GM19463 (cell line): ENCODE results near the gene LGALS3BP.

ENCODE experiments used
- ATAC-seq: cut with Tn5 transposase; IDR thresholded peaks from one replicate; pipeline ENCODE4 v1.9.1; 2021; ENCODE audit warnings: mild to moderate bottlenecking, moderate library complexity; ENCODE audit not compliant: unreplicated experiment

Gene LGALS3BP

DNA sequence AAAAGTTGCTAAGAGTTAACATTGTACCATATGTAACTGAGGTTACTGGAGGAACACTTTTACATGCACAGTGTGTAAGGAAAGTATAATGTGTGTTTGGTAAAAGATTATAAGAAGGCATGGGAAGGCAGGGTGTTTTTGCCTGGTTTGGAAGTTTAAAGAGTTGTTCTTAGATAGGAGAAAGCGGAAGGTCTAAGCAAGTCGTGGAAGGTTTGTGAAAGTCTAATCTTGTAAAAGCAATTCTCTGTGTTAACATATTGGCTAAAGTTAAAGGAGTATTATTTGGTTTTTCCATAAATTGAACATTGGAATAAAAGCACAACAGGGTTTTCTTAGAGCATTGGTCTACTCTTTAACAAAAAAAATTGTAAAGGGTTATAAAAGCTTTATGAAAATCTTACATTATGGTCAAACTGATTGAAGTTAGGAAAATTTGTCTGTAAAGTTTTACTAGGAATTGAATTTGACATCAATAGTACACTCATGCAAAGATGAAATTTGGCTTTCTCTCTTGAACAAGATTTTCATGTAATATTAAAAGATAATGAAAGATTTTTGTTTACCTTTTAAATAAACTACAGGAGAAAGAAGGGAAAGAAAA lies 34.5 kb upstream of the LGALS3BP start:
- ATAC-seq, result no peak

GRCh38 chr17:79012563-79013134 lies 32.9 kb upstream of the LGALS3BP start:
- no peak for ATAC-seq

DNA sequence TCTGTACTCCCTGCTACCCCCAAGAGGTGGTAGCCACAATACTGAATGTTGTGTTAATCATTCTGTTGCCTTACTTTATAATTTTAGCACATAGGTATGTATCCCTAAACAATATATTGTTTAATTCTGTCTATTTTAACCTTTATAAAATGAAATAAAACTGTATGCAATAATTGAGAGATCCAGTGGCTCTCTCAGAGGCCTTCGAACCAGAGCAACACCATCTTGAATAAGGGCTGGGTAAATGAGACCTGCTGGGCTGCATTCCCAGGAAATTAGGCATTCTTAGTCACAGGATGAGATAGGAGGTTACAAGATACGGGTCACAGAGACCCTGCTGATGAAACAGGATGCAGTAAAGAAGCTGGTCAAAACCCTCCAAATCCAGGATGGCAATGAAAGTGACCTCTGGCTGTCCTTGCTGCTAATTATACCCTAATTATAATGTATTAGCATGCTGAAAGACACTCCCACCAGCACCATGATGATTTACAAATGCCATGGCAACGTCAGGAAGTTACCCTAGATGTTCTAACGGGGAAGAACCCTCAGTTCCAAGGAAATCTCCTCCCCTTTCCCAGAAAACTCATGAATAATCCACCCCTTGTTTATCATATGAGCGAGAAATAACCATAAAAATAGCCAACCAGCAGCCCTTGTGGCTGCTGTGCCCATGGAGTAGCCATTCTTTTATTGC lies 31.9 kb upstream of the LGALS3BP start:
- ATAC-seq, result no peak

DNA sequence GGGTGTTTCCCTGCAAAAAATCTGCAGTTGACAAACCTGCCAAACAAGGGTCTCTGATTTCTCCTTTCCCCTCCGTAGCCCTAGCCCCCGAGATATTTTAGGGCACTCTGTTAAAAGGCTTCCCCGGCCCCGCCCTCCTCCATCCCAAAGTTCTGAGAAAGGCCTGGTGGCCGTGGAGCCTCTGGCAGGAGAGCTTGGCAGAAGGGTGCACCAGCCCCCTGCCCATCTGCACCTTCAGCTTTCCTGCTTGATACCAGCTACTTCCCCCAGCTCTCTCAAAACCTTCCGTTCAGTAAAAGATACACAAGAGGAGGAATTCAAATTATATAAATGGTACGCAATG lies 30.6 kb upstream of the LGALS3BP start:
- no peak for ATAC-seq

DNA sequence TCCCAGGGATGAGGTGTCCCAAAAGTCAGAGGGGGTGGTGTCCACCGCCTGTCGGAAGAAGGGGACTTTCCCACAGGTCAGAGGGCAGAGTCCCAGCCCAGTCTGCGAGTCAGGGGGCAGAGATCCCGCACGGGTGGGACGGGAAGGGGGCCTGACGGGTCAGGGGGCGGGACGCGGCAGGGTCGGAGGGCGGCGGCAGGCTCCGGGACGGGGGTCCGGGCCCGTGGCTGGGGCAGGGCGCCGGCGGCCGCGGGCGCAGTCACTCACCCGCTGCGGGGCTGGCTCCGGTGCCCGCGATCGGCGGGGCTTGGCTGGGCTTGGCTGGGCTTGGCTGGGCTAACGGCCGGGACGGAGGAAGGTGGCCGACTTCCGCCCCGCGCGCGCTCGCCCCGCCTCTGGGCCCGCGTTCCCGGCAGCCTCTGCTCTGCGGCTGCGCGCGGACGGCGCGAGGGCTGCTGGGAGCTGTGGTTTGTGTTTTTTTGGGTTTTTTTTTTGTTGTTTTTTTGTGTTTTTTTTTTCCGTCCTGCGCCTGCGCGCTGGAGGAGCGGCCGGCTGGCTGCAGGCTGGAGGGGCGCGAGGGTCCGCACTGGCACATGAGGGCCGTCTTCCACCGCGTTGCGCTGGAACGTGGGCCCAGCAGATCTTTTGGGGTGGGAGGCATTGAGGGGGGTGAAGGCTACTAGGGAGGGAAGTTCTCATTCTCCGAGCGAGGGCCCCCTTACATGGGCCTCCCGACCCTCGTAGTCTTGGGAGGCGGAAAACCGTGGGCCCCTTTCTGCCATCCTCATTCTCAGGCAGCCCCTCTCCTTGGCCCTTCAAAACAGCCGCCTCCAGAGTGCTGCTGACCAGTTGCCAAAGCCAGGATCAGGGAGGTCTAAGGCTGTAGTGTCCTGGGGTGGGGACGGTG lies 29.9 kb upstream of the LGALS3BP start, which contains the start of gene CANT1:
TSS of gene CANT1 (minus strand) at position 368 of the 907 bp plus-strand sequence. CDS start 12,142 bp downstream, outside the sequence.
- ATAC-seq, result peak; percentile 90

GRCh38 chr17:79008666-79009387 lies 29.1 kb upstream of the LGALS3BP start:
- no peak for ATAC-seq

DNA sequence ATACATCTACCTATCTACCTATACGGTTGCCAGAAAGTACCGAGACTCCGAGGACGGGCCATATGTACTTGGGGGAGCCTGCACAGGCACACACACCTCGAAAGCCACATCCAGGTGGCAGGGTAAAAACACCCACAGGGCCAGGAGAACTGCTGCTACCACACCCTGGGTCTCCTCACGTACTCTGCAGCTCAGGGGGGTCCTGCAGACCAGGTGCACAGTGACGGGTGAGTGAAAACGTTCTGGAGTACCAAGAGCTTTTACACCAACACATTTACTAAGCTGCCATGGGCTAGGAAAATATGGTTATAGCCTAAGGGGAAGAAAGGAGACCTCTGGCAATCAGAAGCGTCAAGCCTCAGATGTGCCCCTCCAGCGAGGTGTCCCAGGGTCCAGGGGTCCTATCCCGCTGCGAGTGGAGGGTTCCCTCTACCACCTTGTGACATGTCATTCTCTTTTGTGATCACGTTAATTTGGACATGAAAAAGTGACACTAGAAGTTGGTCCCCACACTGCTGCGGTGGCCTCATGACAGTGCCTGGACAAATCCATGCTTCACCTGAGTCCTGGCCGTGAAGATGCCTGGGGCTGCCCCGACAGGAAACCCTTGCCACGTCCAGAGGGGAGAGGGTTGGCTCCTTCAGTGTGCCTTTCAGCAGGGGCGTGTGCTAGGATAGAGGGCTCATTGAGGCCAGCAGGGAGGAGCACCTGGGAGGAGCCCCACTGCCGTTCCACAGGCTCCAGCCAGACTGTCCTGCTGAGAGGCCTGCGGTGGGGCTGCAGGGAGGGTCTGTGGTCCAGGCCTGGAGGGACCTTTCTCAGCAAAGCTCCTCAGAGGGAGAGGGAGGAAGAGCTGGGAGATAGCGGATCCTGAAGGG lies 28.0 kb upstream of the LGALS3BP start:
- ATAC-seq, result no peak

- no peak for ATAC-seq
Observed at GRCh38 chr17:79006794-79007503, 27.2 kb upstream of the LGALS3BP start.

- no peak for ATAC-seq
Observed at GRCh38 chr17:79006046-79006445, 26.3 kb upstream of the LGALS3BP start.

GRCh38 chr17:79005063-79005861 lies 25.5 kb upstream of the LGALS3BP start:
- ATAC-seq, result no peak

- no peak for ATAC-seq
Observed at GRCh38 chr17:79003661-79004411, 24.1 kb upstream of the LGALS3BP start.

DNA sequence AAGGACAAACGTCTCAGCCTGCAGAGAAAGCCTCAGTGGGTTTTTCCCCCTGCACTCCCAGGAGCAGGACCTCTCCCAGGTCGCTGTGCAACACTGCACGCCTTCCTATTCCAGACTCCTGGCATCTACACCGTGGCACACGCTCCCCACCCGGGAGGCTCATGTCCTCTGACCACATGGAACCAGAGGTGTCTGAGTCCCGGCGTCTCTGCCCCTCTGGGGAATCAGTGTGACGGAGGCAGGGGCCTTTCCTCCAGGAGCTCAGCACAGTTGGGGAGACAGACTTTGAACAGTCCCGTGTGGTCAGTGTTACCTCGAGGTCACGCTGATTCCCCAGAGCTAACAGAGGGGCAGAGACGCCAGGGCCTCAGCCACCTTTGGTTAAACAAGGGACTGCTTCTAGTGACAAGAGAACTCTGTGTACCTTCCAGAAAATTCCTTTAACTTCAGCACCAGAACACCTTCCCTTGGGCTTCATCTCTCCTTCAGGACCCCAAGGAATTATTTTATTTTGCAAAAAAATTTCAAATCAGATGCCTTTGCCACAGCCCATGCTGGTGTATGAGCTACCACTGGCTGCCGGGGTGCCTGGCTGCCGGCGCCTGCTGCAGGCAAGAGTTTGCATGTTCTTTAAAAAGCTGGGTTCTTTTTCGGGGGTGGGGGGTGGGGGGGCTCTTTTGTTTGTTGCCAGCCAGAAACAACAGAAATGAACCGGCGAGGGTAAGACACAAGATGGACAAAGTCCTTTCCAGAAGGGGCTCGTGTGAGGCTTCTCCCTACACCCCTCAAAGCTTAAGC lies 23.3 kb upstream of the LGALS3BP start:
- no peak for ATAC-seq

DNA sequence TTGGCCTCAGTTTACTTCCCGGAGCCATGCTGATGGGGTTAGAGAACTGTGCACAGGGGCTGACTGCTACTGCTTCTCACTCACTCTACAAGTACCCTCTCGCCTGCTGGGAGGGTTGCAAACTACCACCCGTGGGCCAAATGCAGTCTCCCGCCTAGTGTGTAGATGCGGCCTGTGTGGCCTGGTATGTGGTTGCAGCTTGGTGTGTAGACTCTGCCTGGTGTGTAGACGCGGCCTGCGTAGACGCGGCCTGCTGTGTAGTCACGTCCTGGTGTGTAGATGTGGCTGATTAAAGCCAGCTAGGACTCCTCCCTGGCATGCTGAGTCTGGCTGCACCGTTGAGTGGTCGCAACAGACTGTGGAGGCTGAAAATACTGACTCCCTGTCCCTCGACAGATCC lies 22.6 kb upstream of the LGALS3BP start:
- ATAC-seq, result no peak

GRCh38 chr17:79001190-79002020 lies 21.7 kb upstream of the LGALS3BP start:
- no peak for ATAC-seq

DNA sequence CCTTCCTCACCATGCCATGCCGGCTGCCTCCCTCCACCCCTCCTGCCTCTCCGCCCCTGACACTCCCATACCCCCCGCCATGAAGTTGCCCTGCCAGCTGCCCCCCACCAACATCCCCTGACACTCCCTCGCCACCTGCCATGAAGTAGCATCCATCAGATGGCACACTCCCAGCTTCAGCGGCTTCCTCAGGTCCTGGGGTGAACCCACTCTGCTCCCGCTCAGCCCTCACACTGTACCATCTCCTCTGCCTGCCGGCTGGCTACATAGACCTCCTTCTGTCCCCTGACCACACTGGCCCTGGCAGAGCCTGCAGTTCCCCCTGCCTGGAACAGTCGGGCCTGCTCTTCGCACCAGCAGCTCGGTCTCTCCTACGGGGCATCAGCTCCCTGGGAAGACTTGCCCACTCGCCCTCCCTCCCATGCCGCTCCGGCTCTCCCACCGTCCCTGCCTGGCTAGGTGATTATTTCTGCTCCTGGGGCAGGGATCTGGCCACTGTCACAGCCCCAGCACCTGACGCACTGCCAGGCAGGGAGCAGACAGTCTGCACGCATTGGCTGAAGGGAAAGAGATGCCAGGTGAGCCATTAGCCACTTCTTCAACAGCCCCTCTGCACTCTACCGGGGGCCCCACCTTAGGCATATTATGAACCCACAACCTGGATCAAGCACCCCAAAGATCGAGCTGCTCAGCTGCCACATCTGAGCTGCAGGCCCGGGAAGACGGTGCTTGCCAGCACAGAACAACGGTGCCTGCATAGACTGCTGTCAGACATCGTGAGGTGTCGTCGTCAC lies 20.9 kb upstream of the LGALS3BP start:
- no peak for ATAC-seq
